ENCODE results near the gene LRRC37A3.
"Not testable (repeated sequence)": the region's sequence is repeated elsewhere in the genome, so short reads cannot be mapped to it uniquely, and the experiment has no call there.

DNA sequence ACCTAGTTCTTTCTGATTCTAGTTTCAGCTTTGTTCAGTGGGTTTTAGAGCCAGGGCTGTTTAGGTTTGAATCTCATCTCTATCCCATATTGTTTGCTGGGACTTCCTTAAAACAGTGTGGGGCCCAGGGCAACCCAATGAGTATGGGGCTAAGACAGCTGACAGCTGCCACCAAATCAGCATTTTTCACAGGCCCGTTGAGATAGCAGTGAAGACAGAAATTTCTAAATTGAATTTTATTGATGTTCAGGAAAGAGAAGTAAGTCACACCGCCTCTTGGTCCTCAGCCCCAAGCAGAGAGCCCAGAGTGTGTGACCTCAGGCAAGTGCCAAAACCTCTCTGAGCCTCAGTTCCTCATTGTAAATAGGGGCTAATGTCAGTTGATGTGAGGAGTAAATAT lies 78.3 kb downstream of the LRRC37A3 start:
- TF ChIP-seq, protein P1, sequence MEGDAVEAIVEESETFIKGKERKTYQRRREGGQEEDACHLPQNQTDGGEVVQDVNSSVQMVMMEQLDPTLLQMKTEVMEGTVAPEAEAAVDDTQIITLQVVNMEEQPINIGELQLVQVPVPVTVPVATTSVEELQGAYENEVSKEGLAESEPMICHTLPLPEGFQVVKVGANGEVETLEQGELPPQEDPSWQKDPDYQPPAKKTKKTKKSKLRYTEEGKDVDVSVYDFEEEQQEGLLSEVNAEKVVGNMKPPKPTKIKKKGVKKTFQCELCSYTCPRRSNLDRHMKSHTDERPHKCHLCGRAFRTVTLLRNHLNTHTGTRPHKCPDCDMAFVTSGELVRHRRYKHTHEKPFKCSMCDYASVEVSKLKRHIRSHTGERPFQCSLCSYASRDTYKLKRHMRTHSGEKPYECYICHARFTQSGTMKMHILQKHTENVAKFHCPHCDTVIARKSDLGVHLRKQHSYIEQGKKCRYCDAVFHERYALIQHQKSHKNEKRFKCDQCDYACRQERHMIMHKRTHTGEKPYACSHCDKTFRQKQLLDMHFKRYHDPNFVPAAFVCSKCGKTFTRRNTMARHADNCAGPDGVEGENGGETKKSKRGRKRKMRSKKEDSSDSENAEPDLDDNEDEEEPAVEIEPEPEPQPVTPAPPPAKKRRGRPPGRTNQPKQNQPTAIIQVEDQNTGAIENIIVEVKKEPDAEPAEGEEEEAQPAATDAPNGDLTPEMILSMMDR (IDR thresholded peaks at IDR 0.05; ENCODE audit: low read length), result not testable (repeated sequence)
- not testable (repeated sequence) for TF ChIP-seq EZH2 (IDR thresholded peaks at IDR 0.05; ENCODE audit: borderline replicate concordance, low read length)

Data from OCI-LY1 (cell line).